Raji (cell line): ENCODE data around the gene RSPH1.

Experiments used
- POLR2A ChIP-seq: IDR thresholded peaks from 2 replicates; pipeline ENCODE4 v1.6.1; 2011; ENCODE audit warnings: low read depth, low read length, control low read depth; ENCODE audit not compliant: insufficient read depth

The RSPH1 gene

DNA sequence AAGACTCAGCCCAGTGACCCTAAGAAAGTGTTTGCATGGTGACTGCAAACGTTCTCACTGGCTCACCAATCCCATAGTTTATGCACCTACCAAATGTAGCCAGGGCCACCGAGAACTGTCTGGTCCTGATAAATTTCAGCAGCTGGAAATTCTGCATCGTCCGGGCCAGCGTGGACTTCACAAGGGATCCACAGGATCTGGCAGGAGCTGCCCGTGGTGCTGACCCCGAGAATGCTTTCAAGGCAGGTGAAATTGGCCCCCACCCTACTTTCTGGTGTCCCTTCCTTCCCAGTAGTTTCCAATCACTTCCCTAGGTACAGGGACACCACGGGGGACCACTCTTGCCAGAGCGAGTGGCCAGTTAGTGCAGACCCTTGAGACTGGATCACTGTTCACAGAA, 66.2 kb downstream of the RSPH1 start:
- TF ChIP-seq POLR2A, result no peak

DNA sequence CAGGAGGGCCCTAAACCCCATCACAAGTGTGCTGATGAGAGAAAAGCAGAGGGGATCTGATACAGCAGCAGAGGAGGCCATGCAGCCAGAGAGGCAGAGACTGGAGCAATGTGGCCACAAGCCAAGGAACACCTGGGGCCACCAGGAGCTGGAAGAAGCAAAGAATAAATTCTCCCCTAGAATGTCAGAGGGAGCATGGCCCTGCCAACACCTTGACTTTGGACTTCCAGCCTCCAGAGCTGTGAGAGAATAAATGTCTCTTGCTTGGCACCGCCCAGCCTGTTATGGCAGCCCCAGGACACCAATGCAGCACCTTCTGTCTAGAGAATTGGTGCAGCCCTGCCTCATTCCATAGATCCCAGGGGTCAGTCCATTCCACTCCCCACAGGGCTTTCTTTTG, 67.0 kb downstream of the RSPH1 start:
- no peak for TF ChIP-seq POLR2A

DNA sequence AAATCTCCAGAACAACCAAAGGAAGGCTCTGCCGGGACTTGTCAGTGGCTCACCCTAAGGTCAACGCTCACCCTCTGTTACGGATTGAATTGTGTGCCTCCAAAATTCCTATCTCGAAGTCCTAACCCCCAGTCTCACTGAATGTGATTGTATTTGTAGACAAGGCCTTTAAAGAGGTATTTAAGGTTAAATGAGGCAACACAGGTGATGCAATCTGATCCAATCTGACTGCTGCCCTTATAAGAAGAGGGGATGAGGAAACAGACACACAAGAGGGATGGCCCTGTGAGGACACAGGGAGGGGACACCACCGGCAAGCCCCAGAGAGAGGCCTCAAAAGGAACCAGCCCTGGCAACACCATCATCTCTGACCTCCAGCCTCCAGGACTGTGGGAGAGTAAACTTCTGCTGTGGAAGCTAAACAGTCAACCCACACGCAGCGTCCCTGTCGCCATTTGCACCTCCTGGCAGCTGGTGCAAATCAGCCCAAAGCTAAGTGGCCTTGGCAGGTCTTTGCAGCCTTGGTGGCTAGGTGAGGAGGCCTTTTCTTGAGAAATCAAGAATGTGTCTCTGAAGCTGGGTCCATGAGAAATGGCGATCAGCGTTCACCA, 68.1 kb downstream of the RSPH1 start:
- TF ChIP-seq POLR2A, result no peak

DNA sequence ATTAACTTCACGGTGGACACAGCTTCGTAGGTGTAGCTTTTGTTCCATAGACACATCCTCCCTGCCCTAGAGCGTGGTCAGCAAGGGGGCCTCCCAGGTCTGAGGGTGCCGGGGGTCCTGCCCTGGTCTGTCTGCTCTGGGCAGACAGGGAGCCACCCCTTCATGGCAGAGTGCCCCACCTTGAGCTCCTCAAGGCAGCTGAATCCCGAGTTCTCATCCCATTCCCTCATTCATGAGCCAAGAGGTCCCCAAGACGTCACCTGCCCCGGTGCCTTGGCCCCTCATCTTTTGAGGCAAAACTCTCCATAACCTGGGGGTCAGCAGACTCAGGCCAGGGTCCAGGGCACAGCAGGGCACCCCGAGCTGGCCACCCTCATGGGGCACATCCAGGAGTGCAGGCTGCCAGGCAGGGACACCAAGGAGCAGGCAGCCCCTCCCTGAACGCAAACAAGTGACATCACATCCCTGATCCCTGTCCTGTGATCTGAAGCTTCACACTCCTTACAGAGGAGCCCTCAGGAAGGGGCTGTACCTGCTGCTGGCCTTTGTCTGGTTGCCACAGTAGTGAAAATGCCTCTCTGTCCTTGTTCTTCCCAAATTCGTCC, 69.0 kb downstream of the RSPH1 start:
- TF ChIP-seq POLR2A, result no peak

DNA sequence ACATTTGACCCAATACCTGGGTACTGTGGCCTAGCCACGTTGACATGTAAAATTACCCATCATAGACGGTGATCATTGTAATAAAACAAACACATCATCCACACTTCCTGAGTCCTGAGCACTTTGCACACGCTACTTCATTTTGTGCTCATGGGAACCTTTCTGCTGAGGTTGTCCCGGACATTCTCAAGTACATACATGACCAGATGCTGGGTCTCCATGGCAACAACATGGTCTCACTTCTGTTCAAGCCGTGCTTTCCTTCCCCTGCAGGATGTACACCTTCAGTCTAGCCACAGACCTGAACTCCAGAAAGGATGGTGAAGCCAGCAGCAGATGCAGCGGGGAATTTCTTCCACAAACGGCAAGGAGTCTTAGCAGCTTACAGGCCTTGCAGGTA, 69.6 kb downstream of the RSPH1 start:
- TF ChIP-seq POLR2A, result no peak

DNA sequence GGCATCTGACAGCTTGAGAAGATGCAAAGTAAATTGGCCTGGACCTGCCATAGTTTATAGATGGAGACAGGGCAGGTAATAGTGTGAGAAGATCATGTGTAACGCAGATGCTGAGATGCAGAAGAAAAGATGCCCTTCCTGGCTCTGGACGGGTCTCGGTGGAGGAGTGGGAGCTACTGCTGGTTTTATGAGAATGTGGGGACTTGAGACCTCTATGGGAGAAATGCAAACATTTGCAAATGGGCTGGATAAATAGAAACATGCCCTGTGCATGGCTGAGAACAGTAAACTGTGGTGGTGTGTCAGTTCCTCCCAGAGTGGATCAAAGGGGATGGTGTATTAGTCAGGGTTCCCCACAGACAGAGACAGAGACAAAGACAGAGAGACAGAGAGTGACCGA, 70.4 kb downstream of the RSPH1 start:
- no peak for TF ChIP-seq POLR2A

DNA sequence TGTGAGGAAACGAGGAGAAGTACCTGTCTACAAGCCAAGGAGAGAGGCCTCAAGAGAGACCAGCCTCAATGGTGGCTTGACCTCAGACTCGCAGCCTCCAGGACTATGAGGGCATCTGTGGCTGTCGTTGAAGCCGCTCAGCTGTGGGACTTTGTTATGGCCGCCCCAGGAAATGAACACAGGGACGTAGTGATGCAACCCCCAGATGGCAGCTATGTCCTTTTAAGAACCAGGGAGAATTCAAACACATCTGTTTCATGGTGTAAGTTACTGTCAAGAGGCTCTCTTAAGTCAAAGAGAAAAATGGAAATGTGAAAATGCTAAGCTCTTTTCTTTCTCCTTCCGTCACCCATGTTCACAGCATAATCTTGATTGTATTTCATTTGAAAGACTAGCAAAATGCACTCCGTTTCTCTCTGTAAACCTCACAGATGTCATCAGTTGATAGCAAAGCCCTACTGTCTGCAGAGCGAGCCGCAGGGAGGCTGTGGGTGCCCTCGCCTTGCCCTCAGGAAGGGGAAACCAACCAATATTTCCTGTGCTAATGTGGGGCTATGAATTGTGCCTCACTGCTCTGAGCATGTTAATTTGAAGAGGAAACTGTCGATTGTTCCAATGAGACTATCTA, 71.0 kb downstream of the RSPH1 start:
- TF ChIP-seq POLR2A, result no peak

DNA sequence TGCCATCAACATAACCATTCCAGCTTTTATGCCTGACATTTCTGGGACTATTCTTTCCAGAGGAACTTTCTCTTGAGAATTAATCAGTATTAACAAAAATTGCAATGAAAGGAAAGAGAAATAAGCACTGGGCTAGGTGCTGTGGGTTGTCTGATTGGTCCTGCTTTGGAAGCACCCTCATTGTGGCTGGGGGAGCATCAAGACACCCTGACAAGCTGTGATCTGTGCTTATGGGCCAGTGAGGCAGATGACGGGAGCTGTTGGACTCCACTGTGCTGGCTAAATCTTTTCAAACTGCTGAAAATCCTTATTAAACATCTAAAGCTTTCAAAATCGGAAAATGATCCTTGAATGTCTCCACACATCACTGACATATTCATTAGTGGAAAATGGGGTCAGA, 72.3 kb downstream of the RSPH1 start:
- TF ChIP-seq POLR2A, result no peak

DNA sequence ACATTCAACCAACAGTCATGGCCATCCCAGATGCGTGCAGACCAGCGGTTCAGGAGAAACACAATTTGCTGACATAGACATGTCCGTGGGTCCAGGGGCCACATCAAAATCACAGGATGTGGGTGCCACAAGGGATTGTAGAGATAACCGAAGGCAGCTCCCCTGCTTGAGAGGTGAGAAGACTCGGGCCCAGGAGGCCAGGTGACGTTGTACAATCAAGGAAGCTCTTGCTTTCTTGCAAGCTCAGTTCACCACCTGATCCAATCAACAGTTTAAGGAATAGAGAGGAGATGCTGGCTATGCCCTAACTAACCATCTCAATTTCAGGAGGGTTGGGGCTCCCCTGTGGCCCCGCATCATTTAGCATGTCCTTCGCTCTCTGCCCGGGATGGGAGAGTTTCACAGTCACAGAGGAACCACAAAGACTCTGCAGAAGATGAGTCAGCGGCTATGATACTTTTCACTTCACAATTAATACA, 72.8 kb downstream of the RSPH1 start:
- TF ChIP-seq POLR2A, result no peak
